Measurements from ENCODE around the gene CHCHD4. TPM values are rescaled to one million over a fixed set of nuclear protein-coding genes. Genes with fewer than 3 reads are reported as not detected.
A peak's percentile ranks its signal among the peaks of the same experiment; 100 is the strongest.

Gene CHCHD4
- total RNA-seq, 6 experiments from 2014 or later = 6.2 to 13.5 (median 8.4) TPM

- Histone ChIP-seq H3K9me3 (no peaks in the 10 kb centered on the region), H3K27ac (no peak overlapping the region), H3K4me3 (no peak overlapping the region), H3K4me1 (peaks cover 0 to 15% (median 6%) of the 10 kb centered on the region in 4 donors), H3K36me3 (peaks cover 0 to 43% (median 11%) of the 10 kb centered on the region in 4 donors), H3K27me3 (no peaks in the 10 kb centered on the region)
- ATAC-seq = no peak
- TF ChIP-seq CTCF (IDR thresholded peaks at IDR 0.05) = no peak
- TF ChIP-seq POLR2A (IDR thresholded peaks at IDR 0.05) = no peak
- intact Hi-C loops (cut with DNase I) = no loop called here
- 93% methylated on average over 6 of the region's 6 CpGs for WGBS (ENCODE audit: insufficient coverage, low coverage, low lambda C conversion rate, missing lambda C conversion rate)
- peak in 1 of 3 donors; percentile 25 for DNase-seq
These were observed 4.6 kb upstream of the CHCHD4 start for GRCh38 chr3:14129296-14129695.

GRCh38 chr3:14128724-14129123 lies 4.1 kb upstream of the CHCHD4 start:
- TF ChIP-seq CTCF (IDR thresholded peaks at IDR 0.05) = no peak
- no peak for TF ChIP-seq POLR2A (IDR thresholded peaks at IDR 0.05)
- H3K27me3 ChIP-seq = no peaks in the 10 kb centered on the region
- H3K9me3 ChIP-seq = no peaks in the 10 kb centered on the region
- ATAC-seq (no peak), DNase-seq (no peak)
- H3K4me3 ChIP-seq = no peak overlapping the region
- H3K36me3 ChIP-seq = peaks cover 0 to 38% (median 11%) of the 10 kb centered on the region in 4 donors
- WGBS (ENCODE audit: insufficient coverage, low coverage, low lambda C conversion rate, missing lambda C conversion rate) = 98% methylated on average over 5 of the region's 5 CpGs
- intact Hi-C loops (cut with DNase I) = no loop called here
- peaks cover 0 to 17% (median 6%) of the 10 kb centered on the region in 4 donors for H3K4me1 ChIP-seq
- no peak overlapping the region for H3K27ac ChIP-seq

GRCh38 chr3:14127516-14128161 lies 3.0 kb upstream of the CHCHD4 start:
- intact Hi-C loops (cut with DNase I) = no loop called here
- no peaks in the 10 kb centered on the region for H3K9me3 ChIP-seq
- no peak overlapping the region for H3K4me3 ChIP-seq
- no peak for ATAC-seq
- H3K4me1 ChIP-seq = peaks cover 0 to 25% (median 10%) of the 10 kb centered on the region in 4 donors
- no peak for TF ChIP-seq POLR2A (IDR thresholded peaks at IDR 0.05)
- no peak overlapping the region for H3K27ac ChIP-seq
- peak in 1 of 3 donors; percentile 9 for DNase-seq
- H3K36me3 ChIP-seq = peaks cover 0 to 28% (median 11%) of the 10 kb centered on the region in 4 donors
- 77% methylated on average over 10 of the region's 12 CpGs for WGBS (ENCODE audit: insufficient coverage, low coverage, low lambda C conversion rate, missing lambda C conversion rate)
- no peaks in the 10 kb centered on the region for H3K27me3 ChIP-seq

- intact Hi-C loops (cut with DNase I) = no loop called here
- Histone ChIP-seq H3K4me1 (peaks cover 0 to 25% (median 10%) of the 10 kb centered on the region in 4 donors), H3K27ac (no peak overlapping the region), H3K36me3 (peaks cover 0 to 23% (median 7%) of the 10 kb centered on the region in 4 donors), H3K27me3 (no peaks in the 10 kb centered on the region), H3K9me3 (no peaks in the 10 kb centered on the region), H3K4me3 (no peak overlapping the region)
- ATAC-seq = no peak
- no peak for TF ChIP-seq CTCF (IDR thresholded peaks at IDR 0.05)
- no peak for TF ChIP-seq POLR2A (IDR thresholded peaks at IDR 0.05)
- peak in 1 of 3 donors; percentile 17 for DNase-seq
- WGBS (ENCODE audit: insufficient coverage, low coverage, low lambda C conversion rate, missing lambda C conversion rate) = 84% methylated on average over 5 of the region's 5 CpGs
These were observed 2.3 kb upstream of the CHCHD4 start for GRCh38 chr3:14126887-14127505.

All from right lobe of liver (tissue), 6 donors.